SH-SY5Y (cell line): ENCODE measurements around the gene RASGRF1.

Experiments used
- GATA2 ChIP-seq: IDR thresholded peaks from 2 replicates; pipeline ENCODE4 v1.6.1; 2011; ENCODE audit warnings: mild to moderate bottlenecking, low read depth, low read length
- GATA3 ChIP-seq: IDR thresholded peaks from 2 replicates; pipeline ENCODE4 v1.6.1; 2011; ENCODE audit warnings: low read depth, mild to moderate bottlenecking, low read length, moderate library complexity

DNA sequence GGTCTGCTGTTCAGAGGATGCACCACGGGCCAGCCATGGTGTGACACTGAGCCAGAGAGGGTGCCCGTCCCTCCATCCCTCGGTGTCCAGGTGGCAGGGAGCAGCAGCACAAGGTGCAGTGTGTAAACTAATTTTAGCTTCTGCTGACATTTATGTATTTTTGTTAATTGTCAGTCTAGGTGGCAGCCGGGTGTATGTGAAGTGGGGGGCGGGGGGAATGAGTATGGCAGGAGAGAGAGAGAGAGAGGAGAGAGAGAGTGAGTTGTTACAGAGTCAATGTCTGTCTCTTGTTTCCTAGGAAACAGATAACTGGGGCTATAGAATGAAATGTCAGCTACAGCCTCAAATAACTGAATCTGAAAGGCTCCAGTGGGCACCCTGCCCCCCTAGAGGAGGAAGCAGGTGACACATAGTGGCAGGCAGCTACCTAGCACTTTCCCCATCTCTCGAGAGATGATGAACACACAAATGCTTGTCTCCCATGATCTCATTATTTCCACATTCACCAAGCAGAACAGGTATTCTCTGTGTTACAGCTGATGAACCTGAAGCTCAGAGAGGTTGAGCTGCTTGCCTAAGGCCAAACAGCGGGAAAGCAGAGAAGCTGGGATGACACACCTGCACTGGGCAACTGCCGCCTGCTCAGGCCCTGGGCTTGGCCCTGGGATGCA lies 24.7 kb downstream of the RASGRF1 start:
- TF ChIP-seq GATA3 (no peak), GATA2 (no peak)
